DMS79 treated with DMSO at 0.1 percent for 48 hours (cell line): ENCODE measurements around the gene DHRS1.
"Not testable (repeated sequence)": the region's sequence is repeated elsewhere in the genome, so short reads cannot be mapped to it uniquely, and the experiment has no call there.

Experiments
- DNase-seq: peaks from one replicate; lab custom pipeline; 2025; lab: John Stamatoyannopoulos, UW

The DHRS1 gene

GRCh38 chr14:24246765-24247212, 52.8 kb downstream of the DHRS1 start:
- DNase-seq: no peak

- DNase-seq: not testable (repeated sequence)
Measured at GRCh38 chr14:24245350-24245749, 54.2 kb downstream of the DHRS1 start.

GRCh38 chr14:24243336-24243836, 56.2 kb downstream of the DHRS1 start:
- peak; percentile 78 for DNase-seq

- peak; percentile 100 for DNase-seq
Measured at GRCh38 chr14:24241829-24242443, 57.6 kb downstream of the DHRS1 start.
